Activated naive CD4-positive, alpha-beta T cell treated with anti-CD3 and anti-CD28 coated beads, Interleukin-2, amount 10 ng/mL, durations not matched to agents 7 days and 5 days (primary cell): ENCODE measurements around the gene LCMT1.
"Not testable (repeated sequence)": the region's sequence is repeated elsewhere in the genome, so short reads cannot be mapped to it uniquely, and the experiment has no call there.

Source experiments
- CTCF ChIA-PET: fragments of 350-600 bp; sonication (Branson Sonifier 250); formaldehyde crosslinking; loops from one replicate; lab custom pipeline; 2021; ENCODE audit warnings: antibody characterized with exemption; lab: Charles Lee
- DNase-seq: peaks from one replicate; pipeline ENCODE4 v3.0.0-alpha.2; 2020
- H3K27ac Mint-ChIP-seq: one replicate; pipeline ENCODE4 v1.8.0; 2021; ENCODE audit warnings: mild to moderate bottlenecking, moderate library complexity, mixed read lengths
- H3K27me3 Mint-ChIP-seq: one replicate; pipeline ENCODE4 v1.8.0; 2021; ENCODE audit warnings: mild to moderate bottlenecking, mixed read lengths
- H3K36me3 Mint-ChIP-seq: one replicate; pipeline ENCODE4 v1.8.0; 2021; ENCODE audit warnings: mixed read lengths
- H3K4me1 Mint-ChIP-seq: one replicate; pipeline ENCODE4 v1.8.0; 2021; ENCODE audit warnings: mixed read lengths
- H3K4me3 Mint-ChIP-seq: one replicate; pipeline ENCODE4 v1.8.0; 2021; ENCODE audit warnings: mild to moderate bottlenecking, moderate library complexity, mixed read lengths
- H3K9me3 Mint-ChIP-seq: one replicate; pipeline ENCODE4 v1.8.0; 2021; ENCODE audit warnings: mixed read lengths

Gene LCMT1

DNA sequence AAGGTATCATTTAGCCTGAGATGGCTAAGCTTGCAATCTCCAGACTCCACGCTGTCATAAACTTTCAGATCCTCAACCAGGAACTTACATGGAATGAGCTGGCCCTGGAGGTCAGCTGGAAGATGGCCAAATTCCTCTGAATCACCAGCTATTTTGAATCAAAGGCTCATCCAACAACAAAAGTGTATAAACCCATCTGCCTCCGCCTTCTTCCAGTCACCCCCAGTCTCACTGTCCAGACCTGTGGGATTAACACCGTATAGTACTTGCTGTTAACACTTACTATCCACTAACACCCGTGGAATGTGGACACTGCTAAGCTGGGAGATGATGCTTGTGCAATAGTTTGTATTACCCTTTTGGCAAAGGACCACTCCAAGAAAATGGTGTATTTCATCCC, 1.9 kb upstream of the LCMT1 start:
- H3K4me1 Mint-ChIP-seq = peaks cover 56% of the 10 kb centered on the region
- no peaks in the 10 kb centered on the region for H3K9me3 Mint-ChIP-seq
- CTCF ChIA-PET = interaction anchor here (0.9 to 8.3 kb wide), 6 partner anchors 10 to 275 kb away, joined by 3 to 68 read pairs (median 4); no protein-coding TSS in a partner anchor
- DNase-seq = no peak
- H3K4me3 Mint-ChIP-seq = no peak overlapping the region
- peaks cover 7% of the 10 kb centered on the region for H3K36me3 Mint-ChIP-seq
- peaks cover 3% of the 10 kb centered on the region for H3K27me3 Mint-ChIP-seq
- H3K27ac Mint-ChIP-seq = no peak overlapping the region

DNA sequence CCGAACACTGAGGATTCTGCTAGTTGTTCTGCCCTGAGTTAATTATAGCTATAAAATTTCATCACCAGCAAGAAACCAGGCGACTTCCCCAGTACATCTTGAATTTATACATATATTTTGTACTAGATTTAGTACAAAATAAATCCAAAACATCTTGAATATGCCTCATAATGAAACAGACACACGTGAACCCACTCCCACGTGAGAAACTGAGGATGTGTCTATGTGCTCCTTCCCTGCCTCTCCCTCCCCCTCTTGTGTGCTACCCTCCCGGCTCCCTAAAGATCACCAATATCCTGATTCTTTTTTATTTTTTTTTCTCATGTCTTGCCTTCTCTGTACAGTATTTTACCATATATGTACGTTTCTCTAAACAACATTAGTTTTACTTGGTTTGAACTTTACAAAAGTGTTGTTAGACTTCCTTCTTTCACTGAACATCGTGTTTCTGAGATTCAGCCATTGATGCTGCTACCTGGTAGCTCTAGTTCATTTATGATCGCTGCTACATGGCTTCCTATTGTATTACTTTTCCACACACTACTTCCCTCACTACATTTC, 1.1 kb upstream of the LCMT1 start:
- DNase-seq = peak; percentile 51
- Mint-ChIP-seq H3K27me3 (peaks cover 3% of the 10 kb centered on the region), H3K27ac (peak overlapping the region; percentile 96)

DNA sequence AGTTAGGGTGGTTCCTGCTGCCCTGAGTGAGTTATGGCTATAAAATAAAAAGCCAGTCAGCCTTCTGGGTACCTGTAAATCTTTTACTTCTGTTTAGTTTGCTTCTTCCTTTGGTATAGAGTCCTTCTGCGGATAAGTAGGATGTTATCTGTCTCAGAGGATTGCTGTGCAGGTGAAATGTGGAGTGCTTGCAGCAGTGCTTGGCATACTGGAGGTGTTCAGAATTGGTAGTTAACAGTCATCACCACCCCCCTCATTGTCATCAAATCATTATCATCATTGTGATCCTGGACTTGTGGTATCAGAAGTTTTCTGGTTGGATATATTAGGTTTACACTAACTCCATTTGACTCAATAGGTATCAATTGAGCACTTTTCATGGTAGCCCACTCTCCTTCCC, 2.6 kb downstream of the LCMT1 start:
- DNase-seq = no peak
- Mint-ChIP-seq H3K4me3 (no peak overlapping the region), H3K27ac (no peak overlapping the region), H3K27me3 (no peaks in the 10 kb centered on the region), H3K36me3 (peaks cover 10% of the 10 kb centered on the region), H3K9me3 (no peaks in the 10 kb centered on the region), H3K4me1 (peaks cover 35% of the 10 kb centered on the region)
- CTCF ChIA-PET = interaction anchor here (1.2 kb wide), 1 partner anchor 111 kb away, joined by 3 read pairs; no protein-coding TSS in a partner anchor

More for the DNA sequence above, 1.1 kb upstream of the LCMT1 start:
- Mint-ChIP-seq H3K36me3 (peaks cover 7% of the 10 kb centered on the region), H3K9me3 (no peaks in the 10 kb centered on the region), H3K4me1 (peaks cover 60% of the 10 kb centered on the region), H3K4me3 (peak overlapping the region; percentile 89)
- CTCF ChIA-PET = interaction anchor here (0.9 to 8.3 kb wide), 7 partner anchors 9 to 204 kb away, joined by 3 to 68 read pairs (median 4); no protein-coding TSS in a partner anchor

DNA sequence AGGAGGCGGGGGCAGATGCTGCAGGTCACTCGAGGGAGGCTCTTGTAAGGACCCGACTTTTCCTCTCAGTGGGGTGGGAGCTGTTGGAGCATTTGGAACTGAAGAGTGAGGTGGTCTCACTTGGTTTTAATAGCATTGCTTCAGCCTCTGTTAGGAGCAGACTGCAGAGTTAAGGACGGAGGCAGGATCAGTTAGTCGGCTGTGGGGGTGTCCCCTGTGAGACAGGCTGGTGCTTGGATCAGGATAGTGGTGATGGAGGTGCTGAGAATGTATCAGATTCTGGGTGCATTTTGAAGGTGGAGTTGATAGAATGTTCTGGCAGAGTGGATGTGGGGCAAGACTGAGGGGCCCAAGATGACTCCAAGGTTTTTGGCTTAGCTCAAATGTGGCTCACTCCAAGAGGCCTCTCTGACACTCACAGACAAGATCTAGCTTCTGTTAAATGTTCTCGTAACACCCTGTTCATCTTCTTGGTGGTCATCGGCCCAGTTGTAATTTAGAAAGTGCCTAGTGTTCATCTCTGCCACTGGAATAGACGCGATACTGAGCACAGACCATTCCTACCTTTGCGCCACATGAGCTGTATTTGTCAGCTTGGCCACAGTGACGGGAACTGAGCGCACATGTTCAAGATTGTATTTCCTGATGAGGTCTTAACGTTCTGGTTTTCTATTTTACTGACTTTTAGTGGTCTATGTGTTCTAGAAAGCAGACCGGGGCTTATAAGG, 7.5 kb downstream of the LCMT1 start:
- DNase-seq = no peak
- Mint-ChIP-seq H3K36me3 (peaks cover 8% of the 10 kb centered on the region), H3K27ac (no peak overlapping the region), H3K4me3 (no peak overlapping the region), H3K9me3 (no peaks in the 10 kb centered on the region), H3K4me1 (peaks cover 12% of the 10 kb centered on the region), H3K27me3 (no peaks in the 10 kb centered on the region)
- CTCF ChIA-PET = interaction anchor here (0.6 to 1.5 kb wide), 3 partner anchors 9 to 113 kb away, joined by 3 to 4 read pairs (median 3); no protein-coding TSS in a partner anchor

DNA sequence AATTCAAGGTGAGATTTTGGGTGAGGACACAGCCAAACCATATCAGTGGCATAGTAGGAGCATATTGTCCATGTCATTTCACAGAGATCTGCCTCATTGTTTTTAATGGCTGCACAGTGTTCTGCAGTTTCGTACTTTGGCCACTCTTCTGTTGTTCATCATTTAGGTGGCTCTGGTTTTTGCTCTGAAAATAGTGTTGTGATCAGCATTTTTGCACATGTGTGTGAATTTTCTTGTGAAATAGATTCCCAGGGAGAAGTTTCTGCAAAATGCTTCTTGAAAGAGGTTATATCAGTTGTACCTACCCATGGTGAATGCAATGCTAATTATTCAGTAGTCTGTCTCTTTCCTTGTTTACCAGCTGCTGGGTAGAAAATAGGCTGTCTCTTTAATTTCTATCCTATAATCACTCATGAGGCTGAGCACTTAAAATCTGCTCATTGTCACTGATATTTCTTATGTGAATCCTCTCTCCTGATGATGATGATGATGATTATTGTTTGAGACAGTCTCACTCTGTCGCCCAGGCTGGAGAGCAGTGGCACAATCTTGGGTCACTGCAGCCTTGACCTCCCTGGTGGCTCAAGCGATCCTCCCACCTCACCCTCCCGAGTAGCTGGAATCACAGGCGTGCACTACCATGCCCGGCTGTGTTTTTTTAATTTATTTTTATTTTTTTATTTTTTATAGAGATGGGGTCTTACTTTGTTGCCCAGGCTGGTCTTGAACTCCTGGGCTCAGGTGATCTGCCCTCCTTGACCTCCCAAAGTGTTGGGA, 10.5 kb downstream of the LCMT1 start:
- no peak for DNase-seq
- Mint-ChIP-seq H3K27me3 (no peaks in the 10 kb centered on the region), H3K27ac (no peak overlapping the region), H3K4me3 (no peak overlapping the region), H3K4me1 (peaks cover 19% of the 10 kb centered on the region), H3K9me3 (no peaks in the 10 kb centered on the region), H3K36me3 (peaks cover 3% of the 10 kb centered on the region)
- CTCF ChIA-PET = interaction anchor here (1.0 kb wide), 1 partner anchor 103 kb away, joined by 3 read pairs; no protein-coding TSS in a partner anchor

DNA sequence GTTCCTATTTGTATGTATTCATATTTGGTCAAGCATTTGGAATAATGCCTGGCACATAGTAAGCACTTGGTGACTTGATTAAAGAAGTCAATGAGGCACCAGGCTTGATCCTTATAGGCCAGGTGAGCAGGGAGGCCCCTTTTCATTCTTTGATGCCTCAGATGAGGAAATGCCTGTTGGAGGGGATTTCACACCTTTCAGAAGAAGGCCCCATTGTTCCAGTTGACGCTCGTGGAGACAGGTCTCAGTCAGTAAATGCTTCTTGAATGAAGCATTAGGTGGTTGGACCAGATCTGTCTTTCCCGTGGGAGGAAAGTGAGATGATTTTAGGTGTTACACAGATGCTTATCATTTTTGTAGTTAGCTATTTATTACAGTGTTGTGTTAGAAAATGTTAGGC, 13.0 kb downstream of the LCMT1 start:
- no peak overlapping the region for H3K27ac Mint-ChIP-seq
- no peak overlapping the region for H3K4me3 Mint-ChIP-seq
- no peaks in the 10 kb centered on the region for H3K9me3 Mint-ChIP-seq
- CTCF ChIA-PET = no interaction called here
- peaks cover 29% of the 10 kb centered on the region for H3K4me1 Mint-ChIP-seq
- DNase-seq = no peak
- peaks cover 5% of the 10 kb centered on the region for H3K36me3 Mint-ChIP-seq
- H3K27me3 Mint-ChIP-seq = no peaks in the 10 kb centered on the region

DNA sequence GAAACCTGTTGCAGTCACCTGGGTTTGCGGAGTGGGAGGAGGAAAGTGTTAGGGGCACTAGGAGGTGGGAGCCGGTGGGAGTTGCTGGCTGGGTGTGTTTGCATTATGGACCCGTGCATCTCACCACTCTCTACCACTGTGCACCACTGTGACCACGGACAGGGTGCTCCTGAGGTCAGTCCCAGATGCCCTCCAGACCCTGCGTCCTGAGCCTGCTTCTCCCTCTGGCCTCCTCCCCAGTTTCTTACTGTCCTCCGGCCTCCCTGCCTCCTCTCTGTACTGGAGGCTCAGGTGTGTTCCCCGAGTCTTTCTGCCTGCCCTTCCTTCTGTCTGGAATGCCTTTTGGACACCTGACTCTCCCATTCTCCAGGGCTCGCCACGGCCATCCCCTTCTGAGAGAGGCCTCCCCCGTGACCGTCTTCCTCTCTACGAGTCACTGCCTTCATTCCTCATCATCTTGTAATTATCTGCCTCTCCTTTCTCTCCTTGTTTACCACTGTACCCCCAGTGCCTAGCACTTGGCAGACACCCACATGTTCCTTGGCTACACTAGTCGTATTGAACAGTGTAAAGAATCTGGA, 14.6 kb downstream of the LCMT1 start:
- H3K27ac Mint-ChIP-seq, H3K4me3 Mint-ChIP-seq, H3K36me3 Mint-ChIP-seq, H3K27me3 Mint-ChIP-seq, H3K9me3 Mint-ChIP-seq, DNase-seq: not testable (repeated sequence)
- H3K4me1 Mint-ChIP-seq = peaks cover 29% of the 10 kb centered on the region
- CTCF ChIA-PET = interaction anchor here (0.8 to 2.9 kb wide), 5 partner anchors 32 to 99 kb away, joined by 3 to 34 read pairs (median 3); no protein-coding TSS in a partner anchor

DNA sequence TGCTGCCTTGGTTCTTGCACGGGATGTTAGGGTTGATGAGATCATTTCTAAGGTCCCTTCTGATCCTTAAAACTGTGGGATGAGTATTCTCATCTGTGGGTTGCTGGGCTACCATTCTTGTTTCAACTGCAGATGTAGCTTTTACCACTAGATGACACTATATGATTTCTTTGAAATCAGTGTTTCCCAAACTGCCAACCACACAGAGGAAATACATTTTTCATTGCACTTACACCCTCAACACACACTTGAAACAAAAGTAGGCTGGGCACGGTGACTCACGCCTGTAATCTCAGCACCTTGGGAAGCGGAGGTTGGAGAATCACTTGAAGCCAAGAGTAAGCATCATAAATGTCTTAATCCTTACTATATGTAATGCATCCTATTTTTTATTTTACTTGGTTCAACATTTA, 15.3 kb downstream of the LCMT1 start:
- Mint-ChIP-seq H3K9me3 (no peaks in the 10 kb centered on the region), H3K4me1 (peaks cover 29% of the 10 kb centered on the region), H3K27ac (no peak overlapping the region), H3K36me3 (peaks cover 8% of the 10 kb centered on the region), H3K27me3 (no peaks in the 10 kb centered on the region), H3K4me3 (no peak overlapping the region)
- DNase-seq = peak; percentile 46
- CTCF ChIA-PET = interaction anchor here (0.8 to 2.9 kb wide), 7 partner anchors 14 to 106 kb away, joined by 3 to 34 read pairs (median 3); no protein-coding TSS in a partner anchor

DNA sequence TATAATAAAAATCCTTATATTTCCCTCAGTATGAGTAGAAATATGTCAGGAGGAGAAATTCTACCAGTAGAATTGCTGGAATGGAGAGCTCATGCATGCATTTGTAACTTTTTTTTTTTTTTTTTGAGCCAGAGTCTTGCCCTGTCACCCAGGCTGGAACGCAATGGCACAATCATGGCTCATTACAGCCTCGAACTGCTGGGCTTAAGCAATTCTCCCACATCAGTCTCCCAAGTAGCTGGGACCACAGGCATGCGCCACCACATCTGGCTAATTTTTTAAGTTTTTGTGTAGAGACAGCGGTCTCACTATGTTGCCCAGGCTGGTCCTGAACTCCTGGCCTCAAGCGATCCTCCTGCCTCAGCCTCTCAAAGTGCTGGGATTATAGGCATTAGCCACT, 21.2 kb downstream of the LCMT1 start:
- H3K4me1 Mint-ChIP-seq, DNase-seq, H3K27ac Mint-ChIP-seq, H3K9me3 Mint-ChIP-seq, H3K4me3 Mint-ChIP-seq, H3K27me3 Mint-ChIP-seq, CTCF ChIA-PET: not testable (repeated sequence)
- peaks cover 18% of the 10 kb centered on the region for H3K36me3 Mint-ChIP-seq

DNA sequence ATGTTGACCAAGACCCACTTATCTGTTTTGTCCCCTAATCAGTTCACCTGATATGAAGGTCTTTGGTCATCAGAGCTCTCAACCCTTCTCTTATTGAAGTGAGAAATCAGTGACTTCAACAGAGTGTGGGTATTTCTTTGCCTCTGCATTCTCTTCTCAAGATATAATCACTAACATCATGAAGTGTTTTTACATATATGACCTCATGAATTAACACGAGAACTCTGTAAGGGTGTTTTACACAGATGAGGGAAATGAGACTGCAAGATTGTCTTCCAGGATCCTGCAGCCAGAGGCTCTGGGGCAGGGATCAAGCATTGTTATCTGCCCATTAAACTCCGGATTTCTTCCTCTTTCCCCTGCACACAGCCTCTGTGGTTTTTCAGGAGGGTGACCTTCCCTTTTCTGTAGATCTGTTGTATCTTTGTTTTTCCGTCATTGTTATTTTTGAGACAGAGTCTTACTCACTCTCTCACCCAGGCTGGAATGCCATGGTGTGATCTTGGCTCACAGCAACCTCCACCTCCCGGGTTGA, 22.7 kb downstream of the LCMT1 start:
- Mint-ChIP-seq H3K4me3 (no peak overlapping the region), H3K36me3 (peaks cover 17% of the 10 kb centered on the region), H3K27me3 (no peaks in the 10 kb centered on the region), H3K9me3 (no peaks in the 10 kb centered on the region), H3K27ac (no peak overlapping the region), H3K4me1 (no peaks in the 10 kb centered on the region)
- CTCF ChIA-PET = no interaction called here
- DNase-seq = no peak

DNA sequence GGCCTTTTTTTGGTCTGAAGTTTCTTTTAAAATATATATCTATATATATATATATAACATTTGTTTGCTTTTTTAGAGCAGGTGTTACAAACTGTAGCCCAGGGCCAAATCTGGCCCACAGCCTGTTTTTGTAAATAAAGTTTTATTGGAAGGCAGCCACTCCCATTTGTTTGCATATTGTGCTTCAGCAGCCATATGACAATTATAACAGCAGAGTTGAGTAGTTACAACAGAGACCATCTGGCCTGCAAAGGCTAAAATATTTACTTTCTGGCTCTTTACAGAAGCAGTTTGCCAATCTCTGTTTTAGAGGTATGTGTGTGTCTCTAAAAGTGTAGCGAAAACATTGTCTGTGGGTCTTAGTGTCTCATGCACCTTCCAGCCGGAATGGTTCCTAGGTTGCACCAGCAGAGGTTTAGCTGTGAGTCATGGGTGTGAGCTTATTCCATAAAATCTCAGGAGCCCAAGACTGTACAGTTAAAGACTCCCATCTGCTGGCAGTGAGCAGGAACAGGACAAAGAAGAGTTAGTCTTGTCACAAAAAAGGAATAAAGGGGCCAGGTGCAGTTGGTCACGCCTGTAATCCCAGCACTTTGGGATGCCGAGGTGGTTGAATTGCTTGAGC, 23.8 kb downstream of the LCMT1 start:
- peaks cover 18% of the 10 kb centered on the region for H3K36me3 Mint-ChIP-seq
- no peak overlapping the region for H3K4me3 Mint-ChIP-seq
- no peaks in the 10 kb centered on the region for H3K4me1 Mint-ChIP-seq
- no peak overlapping the region for H3K27ac Mint-ChIP-seq
- no peak for DNase-seq
- H3K9me3 Mint-ChIP-seq = no peaks in the 10 kb centered on the region
- CTCF ChIA-PET = no interaction called here
- H3K27me3 Mint-ChIP-seq = no peaks in the 10 kb centered on the region

DNA sequence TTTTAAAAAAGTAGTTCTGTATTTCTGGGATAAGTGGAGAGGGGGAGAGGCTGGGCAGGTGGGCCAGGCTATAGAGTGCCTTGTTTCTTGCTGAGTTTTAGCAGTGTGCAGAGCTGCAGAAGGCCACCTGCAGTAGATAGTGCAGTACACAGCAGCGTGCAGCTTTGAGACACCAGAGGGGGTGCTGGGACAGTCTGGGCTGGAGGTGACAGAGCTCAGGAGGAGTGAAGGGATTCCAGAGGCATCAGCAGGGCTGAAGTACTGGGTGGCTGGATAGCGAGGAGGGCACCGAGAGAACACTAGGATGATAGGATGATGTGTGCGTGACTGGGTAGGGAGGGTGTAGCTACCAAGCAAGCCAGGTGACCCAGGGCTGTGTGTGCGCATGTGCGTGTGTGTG, 26.6 kb downstream of the LCMT1 start:
- no peaks in the 10 kb centered on the region for H3K27me3 Mint-ChIP-seq
- peaks cover 29% of the 10 kb centered on the region for H3K36me3 Mint-ChIP-seq
- CTCF ChIA-PET = interaction anchor here (1.1 kb wide), 1 partner anchor 88 kb away, joined by 4 read pairs; no protein-coding TSS in a partner anchor
- H3K4me3 Mint-ChIP-seq = no peak overlapping the region
- no peak for DNase-seq
- H3K9me3 Mint-ChIP-seq = no peaks in the 10 kb centered on the region
- no peak overlapping the region for H3K27ac Mint-ChIP-seq
- H3K4me1 Mint-ChIP-seq = no peaks in the 10 kb centered on the region

DNA sequence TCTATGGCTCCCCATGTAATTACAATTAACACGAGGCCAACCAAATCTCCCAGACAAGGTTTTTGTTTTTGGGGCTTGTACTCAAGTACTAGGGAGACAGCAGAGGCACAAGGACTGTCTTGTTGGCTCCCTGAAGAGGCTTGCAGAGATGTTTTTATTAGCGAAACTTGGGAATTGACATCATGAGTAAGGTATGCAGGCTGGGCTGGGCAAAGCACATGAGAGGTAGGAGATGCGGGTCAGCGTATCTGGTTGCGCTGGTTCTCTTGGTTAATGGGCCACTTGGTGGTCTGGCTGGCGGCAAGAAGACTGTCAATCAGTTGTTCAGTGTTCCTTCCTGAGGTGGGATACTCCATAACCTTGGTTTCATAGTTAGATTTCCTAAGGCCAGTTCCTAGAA, 28.9 kb downstream of the LCMT1 start:
- Mint-ChIP-seq H3K4me1 (no peaks in the 10 kb centered on the region), H3K36me3 (peaks cover 19% of the 10 kb centered on the region), H3K27me3 (no peaks in the 10 kb centered on the region), H3K27ac (no peak overlapping the region), H3K4me3 (no peak overlapping the region), H3K9me3 (no peaks in the 10 kb centered on the region)
- CTCF ChIA-PET = interaction anchor here (0.7 kb wide), 1 partner anchor 67 kb away, joined by 3 read pairs; no protein-coding TSS in a partner anchor
- no peak for DNase-seq
